Activated CD4-positive, alpha-beta T cell treated with anti-CD3 and anti-CD28 coated beads for 24 hours (primary cell): ENCODE results near the gene FCRL3.

Experiments used
- DNase-seq, 2 donors: peaks; one replicate each; pipeline ENCODE4 v3.0.0-alpha.2; 2020; ENCODE audit warnings: low read depth in 2 of 2

FCRL3 gene

GRCh38 chr1:157678721-157679120 lies 21.8 kb downstream of the FCRL3 start:
- no peak for DNase-seq

- DNase-seq = no peak
Observed at GRCh38 chr1:157673008-157673407, 27.6 kb downstream of the FCRL3 start.

- DNase-seq = no peak
Observed at GRCh38 chr1:157671895-157672294, 28.7 kb downstream of the FCRL3 start.

GRCh38 chr1:157659576-157660247 lies 40.9 kb downstream of the FCRL3 start:
- DNase-seq = no peak

DNA sequence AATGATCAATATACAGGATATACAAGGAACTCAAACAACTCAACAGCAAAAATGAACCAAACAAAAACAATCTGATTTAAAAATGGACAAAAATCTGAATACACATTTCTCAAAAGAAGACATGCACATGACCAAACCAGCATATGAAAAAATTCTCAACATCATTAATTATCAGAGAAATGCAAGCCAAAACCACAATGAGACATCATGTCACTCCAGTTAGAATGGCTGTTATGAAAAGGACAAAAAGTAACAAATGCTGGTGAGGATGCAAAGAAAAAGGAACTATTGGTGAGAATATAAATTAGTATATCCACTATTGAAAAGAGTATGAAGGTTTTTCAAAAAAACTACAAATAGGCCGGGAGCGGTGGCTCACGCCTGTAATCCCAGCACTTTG lies 42.0 kb downstream of the FCRL3 start:
- DNase-seq = no peak

GRCh38 chr1:157653494-157653873 lies 47.1 kb downstream of the FCRL3 start:
- DNase-seq = no peak

DNA sequence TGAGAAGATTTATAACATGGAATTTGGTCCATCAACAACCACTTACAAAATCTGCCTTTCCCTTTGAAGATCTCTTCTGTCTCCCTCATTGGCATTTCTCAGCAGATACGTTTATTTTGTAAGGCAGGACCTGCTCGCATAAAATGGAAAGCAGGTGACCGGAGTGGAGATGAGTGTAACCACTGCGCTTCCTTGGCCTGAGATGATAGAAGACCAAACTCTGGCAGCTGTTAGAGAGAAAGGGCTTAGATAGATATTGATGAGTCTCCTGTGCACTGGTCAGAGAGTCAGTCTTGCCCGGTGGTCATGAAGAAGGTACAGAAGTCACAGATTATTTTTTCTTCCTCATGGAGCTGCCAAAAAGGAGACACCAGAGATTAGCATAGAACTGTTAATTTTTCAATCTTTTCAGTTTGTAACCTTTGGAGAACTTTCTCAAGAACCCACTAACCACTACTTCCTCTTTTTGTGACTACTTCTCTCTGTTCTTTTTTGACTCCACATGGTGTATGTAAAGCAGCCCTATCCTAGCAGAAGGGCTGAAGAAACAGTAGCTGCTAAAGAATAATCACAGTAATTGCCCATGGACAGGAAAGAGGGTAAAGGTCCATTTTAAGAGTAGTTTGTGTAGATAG lies 47.6 kb downstream of the FCRL3 start:
- DNase-seq = no peak

- no peak for DNase-seq
Observed at GRCh38 chr1:157648317-157648716, 52.3 kb downstream of the FCRL3 start.

DNA sequence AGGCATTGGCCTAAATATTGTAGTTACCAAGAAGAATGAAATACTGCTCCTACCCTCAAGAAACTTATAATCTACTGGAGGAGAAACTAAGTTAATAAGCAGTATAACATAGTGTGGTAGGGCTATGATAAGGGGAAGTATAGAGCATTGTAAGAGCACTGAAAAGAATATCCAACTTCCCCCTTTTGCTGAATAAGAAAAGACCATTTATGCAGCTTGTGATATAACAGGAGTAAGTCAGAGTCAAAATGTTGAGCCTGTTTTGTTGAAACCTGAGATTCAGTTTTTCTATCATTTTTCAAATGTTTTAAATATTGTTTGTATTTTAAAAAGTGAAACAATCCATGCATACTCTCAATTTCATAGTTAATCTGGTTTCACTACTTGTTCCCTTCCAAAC lies 54.4 kb downstream of the FCRL3 start:
- no peak for DNase-seq

- DNase-seq = no peak
Observed at GRCh38 chr1:157641177-157641576, 59.4 kb downstream of the FCRL3 start.

DNA sequence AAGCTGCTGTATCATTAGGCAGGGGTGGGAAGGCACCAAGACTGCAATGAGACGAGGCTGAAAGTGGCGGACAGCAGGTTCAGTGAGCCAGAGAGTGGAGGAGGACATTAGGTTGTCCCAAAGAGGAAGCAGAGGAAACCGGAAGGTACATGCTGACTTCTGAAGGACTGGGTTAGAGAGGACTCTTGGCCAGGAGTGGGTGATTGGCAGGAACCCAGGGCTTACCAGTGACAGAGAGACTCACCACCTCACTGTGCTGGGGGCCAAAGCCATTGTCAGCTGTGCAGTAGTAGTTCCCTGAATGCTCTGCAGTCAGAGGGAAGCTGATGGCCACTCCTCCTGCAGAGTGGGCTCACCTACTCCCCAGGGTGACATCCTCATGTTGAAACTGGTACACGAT lies 60.8 kb downstream of the FCRL3 start:
- DNase-seq = no peak

DNA sequence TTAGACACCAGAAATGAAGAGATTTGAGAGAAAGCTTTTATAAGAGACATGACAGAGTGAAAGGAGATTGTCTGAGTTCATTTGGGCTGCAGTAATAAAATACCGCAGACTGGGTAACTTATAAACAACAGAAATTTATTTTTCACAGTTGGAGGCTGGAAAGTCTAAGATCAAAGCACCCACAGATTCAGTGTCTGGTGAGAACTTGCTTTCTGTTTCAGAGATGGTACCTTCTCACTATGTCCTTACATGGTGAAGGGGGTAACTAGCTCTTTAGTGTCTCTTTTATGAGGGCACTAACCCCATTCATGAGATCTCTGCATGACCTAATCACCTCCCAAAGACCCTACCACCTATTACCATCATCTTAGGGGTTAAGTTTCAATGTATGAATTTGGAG lies 71.8 kb downstream of the FCRL3 start:
- no peak for DNase-seq
